Measurements from ENCODE around the gene POP7. TPM values are rescaled to one million over a fixed set of nuclear protein-coding genes. Genes with fewer than 3 reads are reported as not detected.

The POP7 gene
- total and polyA plus RNA-seq, 11 donors, result 24.1 to 62.4 (median 29.7) TPM

DNA sequence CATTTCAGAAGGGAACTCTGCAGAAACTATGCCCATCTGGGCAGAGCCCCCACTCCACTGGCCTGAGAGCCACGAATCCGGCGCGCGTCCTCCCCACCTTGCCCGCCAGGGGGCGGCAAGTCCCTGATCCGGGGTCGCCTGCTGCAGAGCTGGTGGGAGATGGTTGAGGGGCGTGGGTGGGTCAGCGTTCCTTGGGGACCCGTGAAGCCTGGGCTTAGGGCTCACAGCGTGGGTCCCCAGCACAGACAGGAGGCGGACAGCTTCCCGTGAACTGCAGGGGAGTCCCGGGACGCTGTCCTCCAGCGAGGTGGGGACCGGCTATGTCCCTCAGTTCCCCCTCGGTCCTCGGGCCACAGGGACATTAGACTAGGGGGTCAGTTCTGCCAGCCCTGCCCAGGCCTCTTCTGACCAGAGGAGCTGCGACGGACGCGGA is 585 bp upstream of the POP7 start:
- H3K27ac ChIP-seq, result peak overlapping the region; percentile 91 to 99 (median 94)
- H3K36me3 ChIP-seq, result peaks cover 0 to 16% (median 7%) of the 10 kb centered on the region in 9 donors
- peak overlapping the region; percentile 53 to 88 (median 77) for H3K4me3 ChIP-seq
- WGBS, 4 donors, result 0 to 1% (median 1%) methylated on average over 8 to 25 of the region's 25 CpGs
- no peaks in the 10 kb centered on the region for H3K9me3 ChIP-seq
- peak; percentile 54 to 80 (median 74) for ATAC-seq
- peak; percentile 74 to 92 (median 81) for DNase-seq
- peak; percentile 82 to 97 (median 92) for TF ChIP-seq CTCF (IDR thresholded peaks at IDR 0.05)
- TF ChIP-seq POLR2A (IDR thresholded peaks at IDR 0.05), result no peak
- H3K27me3 ChIP-seq, result no peaks in the 10 kb centered on the region
- H3K4me1 ChIP-seq, result peaks cover 0 to 28% (median 18%) of the 10 kb centered on the region in 12 donors
- intact Hi-C loops (cut with DNase I), result loop anchor here in 9 of 10 donors (1.0 to 10.0 kb wide), 5 partner anchors 31 to 349 kb away; partner anchors contain the start of gene SLC12A9 (in 8 of the 9)

DNA sequence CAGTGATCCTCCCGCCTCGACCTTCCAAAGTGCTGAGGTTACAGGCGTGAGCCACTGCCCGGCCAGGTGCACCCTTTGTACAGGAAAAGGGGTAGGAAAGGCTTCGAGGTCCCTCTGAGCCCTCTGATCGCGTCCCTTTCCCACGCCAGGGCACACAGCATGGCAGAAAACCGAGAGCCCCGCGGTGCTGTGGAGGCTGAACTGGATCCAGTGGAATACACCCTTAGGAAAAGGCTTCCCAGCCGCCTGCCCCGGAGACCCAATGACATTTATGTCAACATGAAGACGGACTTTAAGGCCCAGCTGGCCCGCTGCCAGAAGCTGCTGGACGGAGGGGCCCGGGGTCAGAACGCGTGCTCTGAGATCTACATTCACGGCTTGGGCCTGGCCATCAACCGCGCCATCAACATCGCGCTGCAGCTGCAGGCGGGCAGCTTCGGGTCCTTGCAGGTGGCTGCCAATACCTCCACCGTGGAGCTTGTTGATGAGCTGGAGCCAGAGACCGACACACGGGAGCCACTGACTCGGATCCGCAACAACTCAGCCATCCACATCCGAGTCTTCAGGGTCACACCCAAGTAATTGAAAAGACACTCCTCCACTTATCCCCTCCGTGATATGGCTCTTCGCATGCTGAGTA is 871 bp downstream of the POP7 start:
- H3K4me3 ChIP-seq, result peak overlapping the region; percentile 53 to 88 (median 77)
- 24 to 33% (median 25%) methylated on average over 18 to 34 of the region's 34 CpGs for WGBS, 4 donors
- H3K4me1 ChIP-seq, result peaks cover 0 to 28% (median 18%) of the 10 kb centered on the region in 12 donors
- peak overlapping the region in 10 of 12 donors; percentile 77 to 99 (median 94) for H3K27ac ChIP-seq
- no peaks in the 10 kb centered on the region for H3K9me3 ChIP-seq
- no peaks in the 10 kb centered on the region for H3K27me3 ChIP-seq
- peaks cover 0 to 16% (median 7%) of the 10 kb centered on the region in 9 donors for H3K36me3 ChIP-seq
- DNase-seq (peak in 1 of 5 donors; percentile 72), ATAC-seq (no peak)
- TF ChIP-seq POLR2A (IDR thresholded peaks at IDR 0.05) (no peak), CTCF (IDR thresholded peaks at IDR 0.05) (no peak)
- intact Hi-C loops (cut with DNase I), result loop anchor here in 9 of 10 donors (1.0 to 10.0 kb wide), 6 partner anchors 14 to 348 kb away; partner anchors contain the start of gene SLC12A9 (in 9 of the 9)

DNA sequence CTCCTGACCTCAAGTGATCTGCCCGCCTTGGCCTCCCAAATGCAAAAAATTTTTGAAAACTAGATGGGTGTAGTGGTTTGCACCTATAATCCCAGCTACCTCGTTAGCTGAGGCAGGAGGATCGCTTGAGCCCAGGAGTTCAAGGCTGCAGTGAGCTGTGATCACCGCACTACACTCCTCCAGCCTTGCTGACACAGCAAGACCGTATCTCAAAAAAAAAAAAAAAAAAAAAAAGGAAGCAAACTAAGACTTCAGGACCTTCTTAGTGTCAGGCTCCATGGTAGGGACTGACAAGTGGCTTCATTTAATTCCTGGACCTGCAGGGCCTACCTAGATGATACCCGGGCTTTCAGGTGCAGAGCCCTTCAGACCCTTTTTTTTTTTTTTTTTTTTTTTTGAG is 2.5 kb downstream of the POP7 start:
- peak in 1 of 5 donors; percentile 16 for DNase-seq
- H3K27ac ChIP-seq, result no peak overlapping the region
- H3K36me3 ChIP-seq, result peaks cover 0 to 16% (median 7%) of the 10 kb centered on the region in 9 donors
- H3K27me3 ChIP-seq, result no peaks in the 10 kb centered on the region
- no peaks in the 10 kb centered on the region for H3K9me3 ChIP-seq
- no peak overlapping the region for H3K4me3 ChIP-seq
- no peak for TF ChIP-seq CTCF (IDR thresholded peaks at IDR 0.05)
- TF ChIP-seq POLR2A (IDR thresholded peaks at IDR 0.05), result no peak
- 88 to 95% (median 90%) methylated on average over 5 to 6 of the region's 6 CpGs for WGBS, 4 donors
- intact Hi-C loops (cut with DNase I), result loop anchor here in 8 of 10 donors (5.0 to 10.0 kb wide), 4 partner anchors 144 to 346 kb away; partner anchors contain the start of gene SLC12A9 (in 8 of the 8)
- H3K4me1 ChIP-seq, result peaks cover 0 to 28% (median 18%) of the 10 kb centered on the region in 12 donors
- ATAC-seq, result no peak

DNA sequence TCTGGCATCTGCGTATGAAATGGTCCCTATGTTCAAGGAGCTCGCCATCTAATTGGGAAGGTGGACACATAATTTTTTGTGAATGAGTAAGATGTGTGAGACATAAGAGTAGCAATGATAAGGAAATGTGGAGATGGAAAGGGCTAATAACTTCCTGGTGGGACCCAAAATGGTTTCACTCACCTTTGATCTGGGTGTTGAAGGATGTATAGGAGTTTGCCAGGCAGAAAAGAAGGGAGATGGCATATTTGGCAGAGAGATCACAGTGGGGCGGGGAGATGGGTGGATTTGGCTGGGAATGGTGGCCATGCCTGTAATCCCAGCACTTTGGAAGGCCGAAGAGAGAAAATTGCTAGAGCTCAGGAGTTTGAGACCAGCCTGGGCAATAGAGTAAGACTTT is 4.5 kb downstream of the POP7 start:
- no peak for DNase-seq
- 73 to 98% (median 94%) methylated on average over 4 of the region's 4 CpGs for WGBS, 4 donors
- Histone ChIP-seq H3K27me3 (no peaks in the 10 kb centered on the region), H3K9me3 (no peaks in the 10 kb centered on the region), H3K36me3 (peaks cover 0 to 16% (median 7%) of the 10 kb centered on the region in 9 donors), H3K27ac (no peak overlapping the region), H3K4me3 (no peak overlapping the region), H3K4me1 (peaks cover 0 to 20% (median 11%) of the 10 kb centered on the region in 12 donors)
- intact Hi-C loops (cut with DNase I), result no loop called here
- no peak for ATAC-seq
- TF ChIP-seq CTCF (IDR thresholded peaks at IDR 0.05), result no peak
- no peak for TF ChIP-seq POLR2A (IDR thresholded peaks at IDR 0.05)
